HG02943 (cell line): Measurements from ENCODE around the gene EPB41.

Source experiments
- ATAC-seq: cut with Tn5 transposase; IDR thresholded peaks from one replicate; pipeline ENCODE4 v1.9.1; 2021; ENCODE audit warnings: mild to moderate bottlenecking, low read depth, moderate library complexity; ENCODE audit not compliant: unreplicated experiment

EPB41 gene

DNA sequence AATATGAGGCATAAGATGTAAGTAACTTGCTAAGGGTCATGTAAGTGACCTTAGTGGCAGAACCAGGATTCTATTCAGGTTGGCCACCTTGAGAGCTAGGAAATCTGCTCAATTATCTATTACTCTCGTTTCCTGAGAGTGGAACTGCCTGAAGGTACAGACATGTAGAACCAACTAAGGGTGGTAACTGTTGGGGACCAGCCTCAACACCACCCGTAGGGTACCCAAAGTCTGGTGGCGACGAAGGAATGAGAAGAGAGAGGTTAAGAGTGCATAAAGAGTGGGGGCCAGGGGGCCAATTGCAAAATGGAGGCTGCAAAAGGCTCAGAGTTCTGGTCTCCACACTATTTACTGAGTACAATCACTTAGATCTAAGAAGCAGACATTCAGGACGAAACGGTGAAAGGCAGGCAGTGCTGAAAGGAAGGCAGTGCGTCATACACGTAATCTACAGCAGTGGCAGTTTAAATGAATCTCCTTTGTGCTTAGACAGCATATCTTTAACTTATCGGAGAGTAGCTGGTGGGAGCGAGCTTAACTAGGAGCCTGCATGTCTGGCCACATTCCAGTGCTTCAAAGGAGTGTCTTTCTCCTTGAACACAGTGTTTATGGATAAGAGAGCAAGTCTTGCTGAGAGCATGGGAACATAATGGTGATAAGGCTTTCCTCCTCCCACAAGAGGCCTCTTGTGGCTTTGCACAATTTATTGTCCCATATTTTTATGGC, 242.3 kb downstream of the EPB41 start:
- no peak for ATAC-seq

DNA sequence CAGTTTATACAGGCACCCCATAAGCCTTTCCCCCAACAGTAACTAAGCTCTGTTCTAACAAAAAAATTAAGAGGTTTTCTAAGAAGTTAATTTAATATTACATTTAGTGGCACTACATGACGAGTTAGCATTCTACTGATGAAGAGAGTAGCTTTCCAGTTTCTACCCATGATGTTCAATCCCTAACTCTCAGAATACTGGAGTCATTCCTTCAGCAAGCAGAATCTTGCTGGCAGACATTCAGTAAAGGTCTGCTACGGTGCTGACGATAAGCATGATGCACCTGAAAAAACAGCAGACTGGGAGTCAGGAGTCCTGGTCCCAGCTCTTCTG, 242.9 kb downstream of the EPB41 start:
- ATAC-seq: no peak

DNA sequence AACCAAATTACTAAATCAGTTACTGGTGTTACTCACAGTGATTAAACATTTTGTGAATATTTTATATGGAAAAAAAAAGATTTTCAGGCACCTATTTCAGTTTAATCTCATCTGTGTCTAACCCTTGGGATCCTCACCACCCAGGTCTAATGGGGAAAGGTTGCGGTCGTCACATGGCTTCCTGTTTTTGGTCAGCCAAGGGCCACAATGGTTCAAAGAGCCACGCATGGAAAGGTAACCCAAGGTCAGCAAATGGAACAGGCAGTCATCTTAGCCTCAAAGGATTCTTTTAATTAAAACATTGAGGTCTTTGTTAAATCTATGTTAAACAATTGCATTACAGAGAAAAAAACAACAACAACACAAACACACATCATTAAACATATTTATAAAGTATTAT, 245.4 kb downstream of the EPB41 start:
- ATAC-seq: no peak

DNA sequence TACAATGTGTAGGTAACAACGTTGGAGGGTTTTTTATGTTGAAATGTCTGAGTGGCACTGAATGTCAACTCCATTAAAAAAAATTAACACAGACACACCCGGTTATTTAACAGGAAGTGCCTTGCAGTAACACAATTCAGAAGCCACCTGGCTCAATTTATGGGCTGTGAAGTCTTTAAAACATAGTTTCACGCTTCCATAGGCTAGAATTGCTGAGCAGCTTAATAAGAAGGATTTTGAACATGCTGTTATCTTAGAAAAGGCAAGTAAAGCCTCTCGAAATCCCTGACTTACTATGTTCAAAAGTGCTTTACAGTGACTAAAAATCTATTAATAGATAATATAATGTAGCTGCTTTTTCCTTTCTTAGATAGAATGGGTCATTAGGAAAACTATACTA, 247.7 kb downstream of the EPB41 start:
- ATAC-seq: no peak

DNA sequence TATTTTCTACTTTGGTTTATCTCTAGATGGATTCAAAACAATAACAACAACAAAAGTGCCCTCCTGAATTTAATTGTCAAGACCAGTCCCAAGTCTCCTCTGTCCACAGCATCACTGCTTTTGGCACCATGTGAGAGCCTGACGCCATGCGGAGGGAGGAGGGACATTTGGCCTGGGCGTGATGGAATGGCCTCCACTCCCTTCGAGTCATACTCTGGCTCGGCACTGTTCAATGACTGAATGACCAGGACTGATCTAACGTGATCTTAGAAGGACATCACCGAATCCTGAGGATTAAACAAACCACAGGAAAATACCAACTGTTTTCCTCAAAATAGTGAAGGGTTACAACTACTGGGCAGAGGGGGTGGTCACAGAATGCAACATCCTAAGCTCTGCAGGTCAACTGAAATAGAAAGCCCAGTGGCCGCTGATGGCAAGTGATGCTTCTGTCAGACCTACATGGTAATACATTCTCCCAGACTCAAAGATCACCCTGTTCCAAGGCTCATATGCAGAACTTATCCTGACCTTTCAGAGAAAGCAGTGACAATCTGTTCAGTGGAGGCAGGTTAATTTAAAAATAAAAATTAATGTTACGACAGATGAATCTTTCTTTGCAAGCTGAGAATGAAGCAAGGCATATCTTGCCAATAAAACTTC, 248.2 kb downstream of the EPB41 start:
- no peak for ATAC-seq

DNA sequence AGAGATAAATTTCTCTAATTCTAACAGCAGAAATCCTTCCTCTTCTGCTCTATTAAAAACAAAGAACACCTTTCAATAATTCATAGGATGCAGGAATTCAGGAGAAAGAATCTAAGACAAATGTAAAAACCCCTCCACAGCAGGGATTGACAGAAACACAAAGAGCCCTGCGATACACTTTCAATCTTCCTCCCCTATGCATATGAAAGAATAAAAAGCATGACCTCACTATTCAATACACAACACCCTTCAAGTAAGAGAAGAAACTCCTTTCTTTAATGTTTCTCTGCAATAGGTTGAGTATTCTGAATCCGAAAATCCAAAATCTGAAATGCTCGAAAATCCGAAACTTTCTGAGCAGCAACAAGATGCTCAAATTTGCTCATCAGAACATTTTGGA, 250.2 kb downstream of the EPB41 start:
- no peak for ATAC-seq

DNA sequence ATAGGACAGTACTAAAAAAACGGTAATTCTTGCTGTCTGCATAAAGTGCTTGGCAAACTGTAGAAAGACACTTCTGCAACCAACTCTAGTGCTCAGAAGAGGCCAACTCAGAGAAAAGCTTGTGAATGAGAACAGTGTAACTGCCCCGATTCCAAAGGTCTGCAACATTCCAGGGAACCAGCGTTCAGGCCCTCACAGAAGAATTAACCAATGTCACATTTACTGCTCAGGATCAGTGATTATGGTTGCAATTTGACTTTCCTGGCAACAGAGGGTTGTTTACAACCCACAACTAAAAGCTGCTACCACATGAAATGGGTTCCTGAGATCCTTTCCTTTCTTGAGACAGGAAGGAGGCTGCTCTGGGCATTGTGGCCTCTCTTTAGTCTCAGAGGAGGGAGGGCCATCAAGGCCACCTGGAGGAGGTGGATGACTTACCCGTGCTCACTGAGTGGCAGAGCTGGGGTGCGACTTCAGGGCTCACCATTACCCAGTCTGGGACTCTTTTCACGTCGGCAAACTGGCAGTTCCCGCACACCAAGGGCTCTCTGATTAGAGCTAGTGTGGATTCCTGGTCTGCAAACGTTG, 252.0 kb downstream of the EPB41 start:
- ATAC-seq: no peak

DNA sequence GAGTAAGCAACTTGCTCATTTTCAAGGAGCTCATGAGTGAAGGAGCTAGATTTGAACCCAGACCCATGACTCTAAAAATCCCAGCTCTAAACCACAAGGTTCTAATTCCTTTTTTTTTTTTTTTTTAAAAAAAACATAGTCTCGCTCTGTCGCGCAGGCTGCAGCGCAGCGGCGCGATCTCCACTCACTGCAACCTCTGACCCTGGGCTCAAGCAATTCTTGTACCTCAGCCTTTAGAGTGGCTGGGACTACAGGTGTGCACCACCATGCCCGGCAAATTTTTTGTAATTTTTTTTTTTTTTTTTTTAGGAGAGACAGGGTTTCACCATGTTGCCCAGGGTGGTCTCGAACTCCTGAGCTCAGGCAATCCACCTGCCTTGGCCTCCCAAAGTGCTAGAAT, 253.5 kb downstream of the EPB41 start:
- ATAC-seq: no peak
